ENCODE results near the gene KCNIP4. TPM values are rescaled to one million over a fixed set of nuclear protein-coding genes. Genes with fewer than 3 reads are reported as not detected.
A peak's percentile ranks its signal among the peaks of the same experiment; 100 is the strongest.
"Not testable (repeated sequence)": the region's sequence is repeated elsewhere in the genome, so short reads cannot be mapped to it uniquely, and the experiment has no call there.

The KCNIP4 gene
- polyA plus RNA-seq (2013, experiment 1 of 2; ENCODE audit: insufficient read length) = 0.81 TPM
- 0.92 TPM for polyA plus RNA-seq (2013, experiment 2 of 2; ENCODE audit: insufficient read length)

GRCh38 chr4:21948347-21949072, at the start of gene KCNIP4:
Gene KCNIP4 (minus strand): TSS chr4:21948772.
- peak; percentile 4 for DNase-seq

DNA sequence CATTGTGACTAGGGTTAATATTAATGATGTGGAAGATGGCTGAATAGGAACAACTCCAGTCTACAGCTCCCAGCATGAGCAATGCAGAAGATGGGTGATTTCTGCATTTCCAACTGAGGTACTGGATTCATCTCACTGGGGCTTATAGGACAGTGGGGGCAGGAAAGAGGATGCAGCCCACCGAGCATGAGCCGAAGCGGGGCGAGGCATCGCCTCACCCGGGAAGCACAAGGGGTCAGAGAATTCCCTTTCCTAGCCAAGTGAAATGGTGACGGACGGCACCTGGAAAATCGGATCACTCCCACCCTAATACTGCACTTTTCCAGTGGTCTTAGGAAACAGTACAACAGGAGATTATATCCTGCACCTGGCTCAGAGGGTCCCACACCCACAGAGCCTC, 48.0 kb upstream of the KCNIP4 start:
- not testable (repeated sequence) for DNase-seq

DNA sequence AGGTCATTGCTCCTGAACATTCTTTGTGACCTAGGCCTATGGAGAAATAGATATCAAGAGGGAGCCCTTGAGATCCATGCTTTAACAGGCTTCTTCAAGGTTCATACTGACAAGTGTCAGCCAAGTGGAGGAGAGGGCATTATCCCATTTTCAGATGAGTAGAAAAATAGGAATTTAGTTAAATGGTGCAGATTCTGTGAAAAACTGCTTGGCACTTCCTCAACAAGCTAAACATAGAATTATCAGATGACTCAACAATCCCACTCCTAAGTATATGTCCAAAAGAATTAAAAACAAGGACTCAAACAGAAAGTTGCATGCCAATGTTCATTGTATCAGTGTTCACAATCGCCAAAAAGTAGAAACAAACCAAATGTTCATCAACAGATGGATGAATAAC, 43.8 kb upstream of the KCNIP4 start:
- DNase-seq = peak; percentile 34

DNA sequence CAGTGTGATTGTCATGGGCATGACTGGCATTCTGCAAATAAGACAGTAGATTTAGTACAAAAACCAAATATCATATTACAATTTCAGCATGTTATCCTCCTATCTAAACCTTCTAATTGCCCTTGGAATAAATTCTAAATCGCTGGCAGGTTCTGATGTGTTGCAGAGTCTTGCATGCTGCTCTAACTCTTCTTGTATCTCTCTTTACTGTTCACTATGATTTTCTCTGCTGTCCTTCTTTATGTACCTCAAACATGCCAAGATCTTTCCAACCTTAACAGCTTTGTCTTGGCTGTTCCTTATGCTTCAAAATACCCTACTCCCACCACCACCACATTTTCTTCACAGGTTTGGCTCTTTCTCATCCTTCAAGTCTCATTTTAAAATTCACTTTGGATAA, 43.0 kb upstream of the KCNIP4 start:
- no peak for DNase-seq

- no peak for DNase-seq
Observed at GRCh38 chr4:21991050-21991449, 42.5 kb upstream of the KCNIP4 start.

DNA sequence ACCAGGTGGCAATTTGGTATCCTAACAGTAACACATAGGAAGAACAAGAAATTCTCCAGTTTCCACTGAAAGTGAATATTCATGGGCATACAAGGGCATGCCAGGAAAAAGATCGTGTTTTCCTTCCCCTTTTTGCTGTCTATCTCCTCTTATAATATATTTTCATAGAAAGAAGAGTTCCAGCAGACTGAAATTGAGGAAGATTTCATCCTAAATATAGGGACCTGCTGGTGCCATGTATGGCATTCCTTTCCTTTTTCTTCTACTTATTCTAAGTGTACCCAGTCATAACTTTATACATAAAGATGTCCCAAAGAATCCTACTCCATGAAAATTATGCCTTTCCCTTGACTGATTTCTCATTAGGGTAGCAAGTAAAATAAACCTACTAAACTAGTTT, 40.8 kb upstream of the KCNIP4 start:
- DNase-seq = no peak

- DNase-seq = no peak
Observed at GRCh38 chr4:21986307-21986706, 37.7 kb upstream of the KCNIP4 start.

GRCh38 chr4:21982087-21982486, 33.5 kb upstream of the KCNIP4 start:
- DNase-seq = no peak

- no peak for DNase-seq
Observed at GRCh38 chr4:21979196-21979595, 30.6 kb upstream of the KCNIP4 start.

DNA sequence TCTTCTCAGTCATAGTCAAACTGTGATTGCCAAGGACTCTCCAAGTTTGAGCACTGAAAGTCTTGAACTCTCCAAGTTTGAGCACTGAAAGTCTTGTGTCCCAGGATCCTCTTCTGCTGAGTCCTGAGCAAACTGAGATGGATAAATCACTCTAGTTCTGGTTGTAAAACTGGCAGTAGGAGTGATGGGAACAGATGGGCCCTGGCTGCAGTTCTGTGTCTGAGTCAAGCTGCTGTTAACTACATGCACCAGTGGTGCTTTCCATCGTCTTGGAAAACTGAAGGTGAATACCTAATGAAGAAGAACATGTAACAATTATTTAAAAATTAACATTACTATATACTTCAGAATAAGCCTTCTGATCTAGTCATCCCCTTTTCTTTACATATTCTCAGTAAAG, 27.6 kb upstream of the KCNIP4 start:
- DNase-seq = no peak

- no peak for DNase-seq
Observed at GRCh38 chr4:21973850-21974249, 25.3 kb upstream of the KCNIP4 start.

DNA sequence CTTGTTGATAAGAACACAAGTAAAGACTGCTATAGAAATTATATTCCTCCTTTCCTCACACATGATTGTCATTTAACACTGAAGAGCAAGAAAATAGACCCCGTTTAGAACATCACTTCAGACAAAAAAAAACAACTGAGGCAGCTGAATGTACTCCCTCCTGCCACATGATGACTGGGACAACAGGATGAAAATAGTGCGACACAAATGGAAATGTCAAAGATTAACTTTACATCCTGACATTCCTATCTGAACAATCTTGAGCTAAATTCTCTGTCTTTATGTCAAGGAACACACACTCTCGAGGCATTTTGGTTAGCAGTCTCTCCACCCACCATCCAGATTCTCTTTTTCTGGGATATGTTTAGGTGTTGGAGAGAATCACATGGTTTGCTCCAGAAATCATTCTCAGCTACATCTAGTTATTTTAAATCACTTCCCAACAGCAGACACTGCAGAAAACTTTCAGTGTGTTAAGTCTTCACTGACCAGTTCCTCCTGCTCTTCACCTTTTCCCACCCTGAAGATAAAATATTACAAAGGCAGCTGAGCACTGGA, 16.3 kb upstream of the KCNIP4 start:
- no peak for DNase-seq

GRCh38 chr4:21962691-21963090, 14.1 kb upstream of the KCNIP4 start:
- DNase-seq = no peak

GRCh38 chr4:21960793-21961192, 12.2 kb upstream of the KCNIP4 start:
- no peak for DNase-seq

DNA sequence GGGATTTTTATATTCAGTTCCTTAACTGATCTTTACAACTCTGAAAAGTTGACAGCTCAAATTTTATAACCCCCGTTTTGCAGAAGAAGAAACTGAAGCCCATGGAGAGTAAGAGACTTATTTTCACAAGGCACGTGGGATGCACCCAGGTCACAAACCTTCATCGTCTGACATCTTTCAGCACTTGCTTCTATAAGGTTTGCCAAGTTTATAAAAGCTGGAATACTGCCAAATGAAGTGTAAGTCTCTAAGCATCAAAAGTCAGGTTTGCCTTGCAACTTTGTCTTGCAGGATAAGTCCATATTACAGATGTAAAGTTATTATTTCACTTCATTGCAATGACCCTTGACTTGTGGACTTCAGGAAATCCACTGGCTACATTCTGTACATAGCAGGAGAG, 6.3 kb upstream of the KCNIP4 start:
- no peak for DNase-seq

DNA sequence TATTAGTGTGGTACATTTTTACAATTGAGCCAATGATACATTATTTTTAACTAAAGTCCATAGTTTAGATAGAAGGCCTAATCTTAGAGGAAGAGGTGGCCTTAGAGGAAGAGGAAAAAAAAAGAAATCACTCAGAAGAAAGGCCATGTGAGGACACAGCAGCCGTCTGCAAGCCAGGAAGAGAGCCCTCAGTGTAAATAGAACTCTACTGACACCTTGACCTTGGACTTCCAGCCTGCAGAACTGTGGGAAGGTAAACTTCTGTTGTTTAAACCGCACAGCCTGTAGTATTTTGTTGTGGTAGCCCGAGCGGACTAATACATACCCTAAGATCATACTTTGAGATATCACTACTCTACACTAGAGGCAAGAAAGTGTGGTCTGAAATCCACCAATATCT, 5.1 kb upstream of the KCNIP4 start:
- no peak for DNase-seq

- no peak for DNase-seq
Observed at GRCh38 chr4:21952549-21952948, 4.0 kb upstream of the KCNIP4 start.

GRCh38 chr4:21949073-21949457, 493 bp upstream of the KCNIP4 start:
- peak; percentile 5 for DNase-seq

DNA sequence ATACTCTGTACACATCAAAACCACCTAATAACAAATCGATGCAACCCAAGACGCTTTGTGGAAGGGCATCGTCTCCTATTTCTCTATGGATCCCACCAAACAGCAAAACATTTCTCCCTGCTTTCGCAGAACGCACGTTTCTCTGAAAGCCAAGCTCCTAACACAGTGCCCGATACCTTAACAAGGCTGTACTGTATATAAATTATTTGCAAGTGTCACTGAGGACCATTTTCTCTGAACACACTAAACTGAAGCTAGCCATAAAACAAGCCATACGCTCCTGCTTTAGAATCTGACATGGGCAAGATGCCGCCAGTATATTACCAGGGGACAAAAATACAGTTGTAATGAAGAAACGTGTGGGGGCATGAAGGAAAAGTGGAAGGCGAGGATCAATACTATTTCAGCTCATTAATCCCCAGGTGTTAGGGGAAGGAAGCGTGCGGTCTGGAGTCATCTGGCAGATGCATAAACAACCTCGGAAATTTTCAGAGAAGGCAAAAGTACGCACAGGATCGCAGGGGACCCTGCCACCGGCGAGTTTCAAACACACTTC, 703 bp downstream of the KCNIP4 start:
- no peak for DNase-seq

DNA sequence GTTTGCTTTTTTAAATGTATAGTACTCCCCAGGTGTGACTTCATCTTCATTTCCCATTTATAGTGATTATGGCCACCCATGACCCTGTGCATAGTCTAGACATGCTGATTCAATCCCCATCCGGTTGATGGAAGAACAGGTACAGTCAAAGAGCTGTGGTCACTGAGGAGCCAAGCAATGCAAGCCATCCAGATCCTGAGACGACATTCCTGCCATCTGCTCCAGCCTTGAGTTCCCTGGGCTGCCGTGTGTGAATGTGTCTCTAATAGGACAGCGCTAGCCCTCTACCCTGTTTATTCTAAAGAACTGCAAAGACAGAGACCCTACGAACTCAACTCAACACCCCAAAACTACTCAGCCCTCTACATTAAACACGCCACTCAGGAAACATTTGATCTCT, 1.7 kb downstream of the KCNIP4 start:
- no peak for DNase-seq

DNA sequence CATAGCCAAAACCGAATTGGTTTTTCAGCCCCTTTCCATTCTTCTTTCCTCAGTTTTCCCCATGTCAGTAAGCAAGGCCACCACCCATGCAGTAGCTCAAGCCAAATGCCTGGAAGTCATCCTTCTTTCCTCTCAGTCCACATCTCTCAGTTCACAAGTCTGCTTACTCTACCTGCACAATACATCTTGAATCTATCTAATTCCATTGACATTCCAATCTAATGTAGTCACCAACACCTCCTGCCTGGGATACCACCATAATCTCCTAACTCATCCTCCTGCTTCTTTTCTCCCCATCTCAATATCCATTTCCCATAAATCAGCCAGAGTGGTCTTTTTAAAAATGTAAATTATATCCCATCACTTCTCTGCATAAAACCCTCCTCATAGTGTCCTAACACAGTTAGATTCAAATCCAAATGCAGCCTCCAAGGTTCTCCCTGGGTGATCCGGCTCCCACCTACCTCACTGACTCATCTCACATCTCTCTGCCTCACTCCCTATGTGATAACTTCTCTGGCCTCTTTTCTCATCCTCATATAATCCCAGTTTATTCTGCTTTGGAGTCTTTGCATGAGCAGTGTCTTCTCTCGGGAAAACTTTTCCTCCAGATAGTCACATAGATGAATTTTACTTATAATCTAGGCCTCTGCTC, 26.9 kb downstream of the KCNIP4 start:
- DNase-seq = no peak

DNA sequence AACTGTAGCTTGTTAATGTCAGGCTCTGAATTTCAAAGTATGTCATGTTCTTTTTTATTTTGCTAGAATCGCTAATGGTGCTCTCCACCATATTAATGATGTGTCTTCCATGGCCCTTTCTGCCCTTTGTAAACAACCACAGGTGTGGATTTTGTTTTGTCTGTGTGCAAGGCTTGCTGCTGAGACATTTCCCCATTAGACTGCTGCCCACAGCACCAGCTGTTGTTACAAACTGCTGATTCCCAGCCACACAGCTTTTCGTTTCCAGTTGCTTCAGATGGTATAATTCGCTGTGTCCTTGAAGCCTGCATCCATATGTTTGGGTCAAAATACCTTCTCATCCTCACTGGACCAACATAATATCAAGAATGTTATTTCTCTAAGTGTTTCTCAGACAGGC, 32.8 kb downstream of the KCNIP4 start:
- no peak for DNase-seq

GRCh38 chr4:21901831-21902230, 46.7 kb downstream of the KCNIP4 start:
- peak; percentile 61 for DNase-seq

DNA sequence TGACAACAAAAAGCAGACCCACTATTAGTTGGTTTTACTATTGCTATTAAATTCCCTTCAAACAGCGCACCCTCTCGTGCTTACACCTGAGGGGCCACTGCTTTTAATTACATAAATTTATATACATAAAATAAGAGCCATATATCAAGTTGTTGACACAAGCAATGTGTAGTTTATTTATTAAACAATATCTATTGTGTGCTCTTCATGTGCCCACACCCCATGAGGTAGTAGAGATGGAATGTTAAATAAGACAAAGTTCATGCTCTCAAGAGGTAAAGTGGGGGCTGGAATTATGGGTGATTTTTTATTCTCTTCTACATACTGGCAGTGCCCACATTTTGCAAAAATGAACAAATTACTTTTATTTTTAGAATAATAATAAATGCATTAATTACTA, 47.3 kb downstream of the KCNIP4 start:
- no peak for DNase-seq

Measured in fibroblast of skin of abdomen (primary cell).